ENCODE data around the gene SEPTIN10. TPM values are rescaled to one million over a fixed set of nuclear protein-coding genes. Genes with fewer than 3 reads are reported as not detected.
A peak's percentile ranks its signal among the peaks of the same experiment; 100 is the strongest.

Gene SEPTIN10
- total RNA-seq, 1 experiment from 2014 or later = 92.5 TPM

DNA sequence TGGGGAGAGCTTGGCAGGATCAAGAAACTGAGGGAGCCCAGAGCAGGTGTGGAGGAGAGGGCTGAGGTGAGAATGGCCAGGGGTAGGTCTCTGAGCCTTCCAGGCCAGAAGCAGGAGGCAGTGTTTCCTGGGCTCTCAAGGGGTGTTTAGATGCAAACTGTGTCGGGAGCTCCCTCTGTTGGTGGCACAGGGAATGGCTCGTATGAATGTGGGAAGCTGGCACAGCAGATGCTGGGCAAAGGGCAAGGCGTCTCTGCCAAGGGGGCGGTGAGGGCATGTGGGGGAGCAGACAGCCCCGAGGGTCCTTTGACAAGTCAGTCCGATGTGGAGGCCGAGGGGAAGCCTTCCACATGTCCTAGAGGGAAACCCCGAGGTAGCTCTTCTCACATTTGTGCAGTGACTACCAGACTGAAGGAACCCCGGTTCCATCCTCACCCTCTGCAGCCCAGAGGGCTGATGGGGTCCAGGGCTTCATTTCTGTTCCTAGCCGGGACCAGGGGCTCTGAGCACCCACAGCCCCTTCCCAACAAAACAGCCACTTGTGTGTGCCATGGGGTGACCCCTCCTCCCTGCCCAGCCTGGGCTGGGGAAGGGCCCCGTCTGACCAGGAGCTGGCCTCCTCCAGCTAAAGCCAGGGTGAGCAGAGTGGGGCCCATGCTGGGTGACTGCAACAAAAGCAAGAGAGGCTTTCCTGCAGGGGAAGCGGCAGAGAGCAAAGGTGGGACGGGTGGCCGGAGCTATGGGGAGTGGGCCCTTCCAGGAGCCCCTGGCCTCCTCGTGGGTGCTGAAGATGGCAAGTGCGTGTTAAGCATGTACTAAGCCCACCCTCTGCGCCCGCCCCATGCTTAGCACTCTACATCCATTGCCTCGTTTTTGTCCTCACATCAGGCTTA lies 103.4 kb downstream of the SEPTIN10 start:
- TF ChIP-seq, protein P1, sequence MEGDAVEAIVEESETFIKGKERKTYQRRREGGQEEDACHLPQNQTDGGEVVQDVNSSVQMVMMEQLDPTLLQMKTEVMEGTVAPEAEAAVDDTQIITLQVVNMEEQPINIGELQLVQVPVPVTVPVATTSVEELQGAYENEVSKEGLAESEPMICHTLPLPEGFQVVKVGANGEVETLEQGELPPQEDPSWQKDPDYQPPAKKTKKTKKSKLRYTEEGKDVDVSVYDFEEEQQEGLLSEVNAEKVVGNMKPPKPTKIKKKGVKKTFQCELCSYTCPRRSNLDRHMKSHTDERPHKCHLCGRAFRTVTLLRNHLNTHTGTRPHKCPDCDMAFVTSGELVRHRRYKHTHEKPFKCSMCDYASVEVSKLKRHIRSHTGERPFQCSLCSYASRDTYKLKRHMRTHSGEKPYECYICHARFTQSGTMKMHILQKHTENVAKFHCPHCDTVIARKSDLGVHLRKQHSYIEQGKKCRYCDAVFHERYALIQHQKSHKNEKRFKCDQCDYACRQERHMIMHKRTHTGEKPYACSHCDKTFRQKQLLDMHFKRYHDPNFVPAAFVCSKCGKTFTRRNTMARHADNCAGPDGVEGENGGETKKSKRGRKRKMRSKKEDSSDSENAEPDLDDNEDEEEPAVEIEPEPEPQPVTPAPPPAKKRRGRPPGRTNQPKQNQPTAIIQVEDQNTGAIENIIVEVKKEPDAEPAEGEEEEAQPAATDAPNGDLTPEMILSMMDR (conservative IDR thresholded peaks at IDR 0.05) = peak; percentile 86
- no peak overlapping the region for H2BK12ac ChIP-seq (ENCODE audit: insufficient read length, low read depth, low read length)
- H3K4ac ChIP-seq (ENCODE audit: low read depth, low read length) = no peak overlapping the region
- Mint-ChIP-seq H3K36me3 (ENCODE audit: insufficient read depth in 1 of 3, low read depth in 3 of 3) (no peaks in the 10 kb centered on the region; a peak in 1 of 7 replicates), H3K27me3 (ENCODE audit: low read depth) (no peaks in the 10 kb centered on the region; the same call in 1 of the 2 replicates), H3K4me1 (no peaks in the 10 kb centered on the region), H3K4me3 (no peak overlapping the region), H3K9me3 (no peaks in the 10 kb centered on the region), H3K27ac (no peak overlapping the region; a peak in 2 of 7 replicates)
- no peak overlapping the region for H3K14ac ChIP-seq (ENCODE audit: insufficient read depth, low read length)
- H2BK120ac ChIP-seq (ENCODE audit: low read depth, low read length, poor library complexity, severe bottlenecking) = no peak overlapping the region
- H2BK15ac ChIP-seq (ENCODE audit: low read depth, low read length) = no peak overlapping the region
- no peak overlapping the region for H3T11ph ChIP-seq (ENCODE audit: low read length)
- DNase-seq = peak; percentile 75
- H3K79me2 ChIP-seq (ENCODE audit: insufficient read depth, low read length) = no peaks in the 10 kb centered on the region
- H4K20me1 ChIP-seq (ENCODE audit: control insufficient read depth, insufficient read depth, insufficient read length) = no peaks in the 10 kb centered on the region
- H3K9ac ChIP-seq (ENCODE audit: extremely low read depth, insufficient read length, low read length) = no peak overlapping the region
- no peak overlapping the region for H4K5ac ChIP-seq (ENCODE audit: insufficient read length, low read depth, low read length)
- no peaks in the 10 kb centered on the region for H3K9me3 ChIP-seq (ENCODE audit: control insufficient read depth, low read depth, low read length)
- H3K18ac ChIP-seq (ENCODE audit: insufficient read length, low read depth, low read length) = no peak overlapping the region
- no peak overlapping the region for H2AK5ac ChIP-seq (ENCODE audit: insufficient read length, low read length)
- no peak overlapping the region for H2BK5ac ChIP-seq (ENCODE audit: insufficient read length, low read length)
- H3K23me2 ChIP-seq (ENCODE audit: insufficient read length, low read depth, low read length, poor library complexity, severe bottlenecking) = no peaks in the 10 kb centered on the region
- no peak overlapping the region for H2BK20ac ChIP-seq (ENCODE audit: low read depth, low read length, poor library complexity, severe bottlenecking)
- H3K4me1 ChIP-seq (ENCODE audit: insufficient read depth, low read length) = no peaks in the 10 kb centered on the region
- H3K23ac ChIP-seq (ENCODE audit: insufficient read length, low read depth, low read length) = no peak overlapping the region
- H3K4me2 ChIP-seq (ENCODE audit: insufficient read depth, insufficient read length, low read length) = no peak overlapping the region
- H3K27ac ChIP-seq (ENCODE audit: insufficient read length, low read depth, low read length) = no peak overlapping the region
- H3K79me1 ChIP-seq (ENCODE audit: insufficient read depth, low read depth, low read length, poor library complexity, severe bottlenecking) = no peaks in the 10 kb centered on the region
- H3K27me3 ChIP-seq (ENCODE audit: insufficient read depth, low read length) = no peaks in the 10 kb centered on the region
- H4K91ac ChIP-seq (ENCODE audit: insufficient read length, low read depth, low read length) = no peak overlapping the region
- WGBS (ENCODE audit: extremely low coverage, insufficient read length, low lambda C conversion rate) = no CpG with 5 or more reads among the region's 19 CpGs
- H2AFZ ChIP-seq (ENCODE audit: low read length) = no peak overlapping the region
- no peak overlapping the region for H3K56ac ChIP-seq (ENCODE audit: insufficient read length, low read depth, low read length)
- no peak overlapping the region for H4K8ac ChIP-seq (replicated peaks; ENCODE audit: insufficient read length, low read depth, low read length)
